ENCODE measurements around the gene CMTM2.
"Not testable (repeated sequence)": the region's sequence is repeated elsewhere in the genome, so short reads cannot be mapped to it uniquely, and the experiment has no call there.

CMTM2 gene

DNA sequence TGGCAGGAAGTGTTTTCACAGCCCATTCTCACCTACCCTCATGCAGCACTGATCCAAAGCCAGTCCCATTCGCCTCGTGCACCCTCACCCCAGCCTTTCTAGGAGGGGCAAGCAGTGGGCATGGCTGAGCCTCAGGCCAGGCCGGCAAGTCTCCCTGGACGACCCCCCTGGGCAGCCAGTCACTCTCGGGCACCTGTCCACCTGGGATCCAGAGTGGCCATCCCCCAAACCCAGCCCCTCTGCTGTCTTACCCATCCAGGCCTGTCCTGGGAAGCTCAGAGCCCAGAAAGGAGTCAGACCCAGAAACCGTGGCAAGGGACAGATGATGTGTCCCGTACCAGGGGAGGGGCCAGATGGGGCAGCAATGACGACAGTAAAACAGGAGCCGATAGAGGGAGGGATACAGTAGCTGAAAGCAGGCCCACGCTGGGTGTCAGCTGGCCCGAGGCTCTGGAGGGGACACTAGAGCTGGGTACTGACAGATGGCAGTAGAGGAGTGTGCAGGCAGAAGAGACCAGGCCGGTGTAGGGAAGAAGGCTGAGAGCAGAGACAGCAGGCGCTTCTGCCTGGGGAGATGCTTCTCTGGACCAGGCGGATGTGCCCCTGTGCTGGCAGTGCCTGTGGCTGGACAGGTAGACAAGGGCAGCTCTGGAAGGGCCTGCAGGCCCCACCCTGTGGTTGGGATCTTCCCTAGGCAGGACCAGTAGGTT lies 31.0 kb downstream of the CMTM2 start:
- no peak for DNase-seq

DNA sequence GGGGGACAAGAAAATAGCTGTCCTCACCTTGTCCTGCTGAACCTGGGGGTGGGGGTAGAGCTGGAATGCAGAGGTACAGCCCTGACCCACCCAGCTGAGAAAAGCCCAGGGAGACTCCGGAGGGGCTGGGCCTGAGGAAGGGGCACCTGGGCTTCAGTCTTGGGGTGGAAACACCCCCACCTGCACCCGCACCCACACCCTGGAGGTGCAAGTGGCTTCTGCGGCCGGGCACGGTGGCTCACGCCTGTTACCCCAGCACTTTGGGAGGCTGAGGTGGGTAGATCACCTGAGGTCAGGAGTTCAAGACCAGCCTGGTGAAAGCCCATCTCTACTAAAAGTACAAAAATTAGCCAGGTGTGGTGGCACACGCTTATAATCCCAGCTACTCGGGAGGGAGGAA lies 32.6 kb downstream of the CMTM2 start:
- DNase-seq, result not testable (repeated sequence)

DNA sequence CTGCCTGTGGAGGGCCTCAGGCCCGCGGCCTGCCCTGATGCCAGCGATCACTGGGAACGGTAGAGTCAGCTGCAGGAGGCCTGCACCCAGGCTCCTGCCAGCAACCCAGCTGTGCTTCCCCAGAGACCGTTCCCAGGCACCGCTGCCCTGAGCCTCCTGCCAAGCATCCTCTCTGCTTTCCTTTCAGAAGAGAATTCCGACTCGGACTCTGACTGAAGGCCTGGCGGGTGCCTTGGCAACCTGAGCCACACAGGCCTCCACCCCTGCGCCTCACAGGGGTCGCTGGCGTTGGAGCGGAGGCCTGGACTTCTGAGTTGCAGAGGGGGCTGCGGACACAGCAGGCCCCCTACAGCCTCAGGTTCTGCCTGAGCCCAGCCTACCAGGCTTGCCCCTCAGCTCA lies 33.2 kb downstream of the CMTM2 start:
- DNase-seq, result no peak

DNA sequence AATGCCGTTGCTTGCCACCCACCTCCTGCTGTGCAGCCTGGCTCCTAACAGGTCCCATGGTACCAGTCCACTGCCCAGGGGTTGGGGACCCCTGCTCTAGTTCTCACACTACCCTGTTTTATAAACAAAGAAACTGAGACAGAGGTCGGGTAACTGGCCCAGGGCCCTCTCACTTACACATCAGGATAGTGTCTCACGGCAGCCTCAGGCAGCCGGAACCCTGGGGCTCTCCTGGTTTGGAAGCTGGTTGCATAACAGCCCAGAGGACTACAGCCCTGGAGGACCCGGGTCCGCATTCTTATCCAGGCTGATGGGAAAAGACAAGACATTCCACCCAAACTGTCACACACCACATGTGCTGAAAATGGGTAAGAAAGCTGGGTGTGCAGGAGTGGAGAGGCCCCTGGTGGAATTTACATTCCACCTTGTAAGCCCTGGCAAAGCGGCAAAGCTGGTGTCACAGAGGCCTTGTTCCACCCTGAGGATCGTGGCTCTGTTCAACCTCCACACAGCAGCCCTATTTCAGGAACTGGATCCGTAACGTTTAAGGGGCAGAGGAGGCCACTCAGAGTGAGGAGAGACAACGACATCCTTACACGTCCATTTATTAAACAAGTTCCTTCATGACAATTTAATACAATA lies 35.0 kb downstream of the CMTM2 start:
- no peak for DNase-seq

DNA sequence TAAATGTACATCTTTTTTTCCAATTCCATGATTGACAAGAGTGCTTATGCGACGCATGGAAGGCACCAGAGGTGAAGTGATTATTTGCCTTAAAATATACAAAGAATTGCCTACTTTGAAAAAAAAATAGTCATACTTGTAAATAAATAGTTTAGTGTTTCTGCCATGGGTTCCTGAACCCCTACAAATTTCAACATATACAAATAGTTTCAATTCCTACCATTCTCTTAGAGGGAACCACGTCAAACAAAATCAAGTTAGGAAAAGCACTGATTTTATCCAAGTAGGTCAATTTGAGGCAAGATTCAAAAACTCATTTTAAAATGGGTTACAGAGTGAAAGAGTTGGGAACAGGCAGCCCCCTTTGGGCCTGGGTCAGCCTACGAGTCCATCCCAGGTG lies 36.9 kb downstream of the CMTM2 start:
- DNase-seq, result no peak

DNA sequence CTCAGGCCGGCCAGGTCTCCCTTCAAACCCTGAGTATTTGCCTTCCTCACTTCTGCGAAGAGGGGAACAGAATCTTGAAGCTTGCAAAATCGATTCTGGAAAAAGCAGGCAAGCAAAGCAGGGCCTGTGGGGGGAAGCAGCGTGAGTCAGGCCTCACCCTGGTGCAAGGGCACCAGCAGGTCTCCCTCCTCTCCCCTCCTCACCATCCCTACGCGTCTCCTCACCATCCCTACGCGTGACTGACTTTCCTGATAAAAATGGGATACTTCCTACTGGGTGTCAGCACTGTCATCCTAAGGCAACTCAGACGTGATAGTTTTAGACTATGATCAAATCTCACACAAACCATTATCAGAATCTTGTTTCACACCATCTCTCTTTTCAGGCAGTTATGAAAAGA lies 37.3 kb downstream of the CMTM2 start:
- DNase-seq, result no peak

DNA sequence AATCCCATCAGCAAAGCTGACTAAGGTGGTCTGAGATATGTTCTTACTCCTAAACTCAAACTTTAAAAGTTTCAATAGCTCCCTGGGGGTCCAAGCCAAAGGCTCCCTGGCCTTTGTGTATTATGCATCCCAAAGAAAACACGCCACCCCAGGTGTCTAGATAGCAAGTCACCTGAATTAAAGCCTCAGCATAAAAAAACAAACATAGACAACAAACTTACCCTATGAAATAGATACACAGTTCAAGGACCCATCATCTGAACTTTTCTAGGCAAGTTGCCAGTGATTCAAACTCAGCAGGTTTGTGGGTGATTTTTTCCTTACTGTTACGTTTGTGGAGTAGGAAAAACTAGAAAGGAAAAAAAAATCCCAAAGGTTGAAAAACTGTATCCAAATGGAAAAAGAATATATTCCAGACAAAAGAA lies 37.8 kb downstream of the CMTM2 start:
- no peak for DNase-seq

DNA sequence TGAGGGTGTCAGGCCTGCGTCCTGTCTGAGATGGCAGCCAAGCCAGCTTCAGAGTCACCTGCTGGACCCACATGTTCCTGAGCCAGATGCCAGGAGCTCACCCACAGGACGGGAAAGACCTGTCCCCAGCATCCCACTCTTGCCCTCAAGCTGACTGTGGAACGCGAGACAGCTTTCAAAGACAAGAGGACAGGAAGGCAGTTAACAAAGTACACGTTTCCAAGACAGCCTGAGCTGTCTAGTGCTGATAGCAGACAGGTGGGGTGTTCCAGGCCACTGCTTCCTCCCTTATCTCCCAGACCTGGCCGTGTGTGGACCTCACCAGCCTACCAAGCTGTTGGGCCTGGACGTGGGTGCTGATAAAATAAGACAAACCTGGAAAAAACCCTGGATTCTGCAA lies 38.5 kb downstream of the CMTM2 start:
- DNase-seq, result no peak

DNA sequence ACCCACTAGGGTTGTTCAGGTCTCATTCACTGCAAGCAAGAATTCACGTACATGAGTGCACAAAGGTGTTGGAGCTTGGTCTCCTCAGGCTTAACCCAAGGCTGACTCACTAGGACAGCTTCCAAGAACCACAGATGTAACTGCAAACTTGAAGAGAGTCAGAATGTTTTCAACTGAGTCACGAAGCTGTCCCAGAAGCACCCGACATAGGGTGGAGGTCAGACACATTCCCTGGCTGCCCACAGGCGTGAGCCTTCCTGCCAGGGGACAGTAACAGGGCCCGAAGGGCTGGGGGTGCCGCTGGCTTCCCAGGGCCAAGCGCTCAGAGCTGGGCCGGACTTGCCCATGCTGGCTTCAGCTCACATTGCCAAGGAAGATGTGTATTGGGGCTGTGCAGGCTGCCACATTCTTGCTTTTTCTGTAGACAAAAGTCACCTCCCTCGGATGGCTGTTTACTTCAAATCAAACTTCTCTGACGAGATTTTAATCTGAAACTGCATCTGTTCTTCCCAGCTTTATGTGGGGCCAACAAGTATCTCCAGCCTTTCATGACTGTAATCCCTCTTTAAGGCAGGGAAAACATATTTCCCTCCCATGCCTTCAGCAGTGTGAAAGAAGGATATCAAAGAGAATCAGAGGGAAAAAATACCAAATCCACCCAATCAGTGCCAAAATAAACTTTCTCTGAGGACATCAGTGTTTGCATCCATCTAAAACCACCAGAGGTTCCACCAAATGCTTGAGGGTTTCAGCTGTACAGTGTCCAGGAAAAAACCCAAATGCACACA lies 39.5 kb downstream of the CMTM2 start:
- DNase-seq, result no peak

DNA sequence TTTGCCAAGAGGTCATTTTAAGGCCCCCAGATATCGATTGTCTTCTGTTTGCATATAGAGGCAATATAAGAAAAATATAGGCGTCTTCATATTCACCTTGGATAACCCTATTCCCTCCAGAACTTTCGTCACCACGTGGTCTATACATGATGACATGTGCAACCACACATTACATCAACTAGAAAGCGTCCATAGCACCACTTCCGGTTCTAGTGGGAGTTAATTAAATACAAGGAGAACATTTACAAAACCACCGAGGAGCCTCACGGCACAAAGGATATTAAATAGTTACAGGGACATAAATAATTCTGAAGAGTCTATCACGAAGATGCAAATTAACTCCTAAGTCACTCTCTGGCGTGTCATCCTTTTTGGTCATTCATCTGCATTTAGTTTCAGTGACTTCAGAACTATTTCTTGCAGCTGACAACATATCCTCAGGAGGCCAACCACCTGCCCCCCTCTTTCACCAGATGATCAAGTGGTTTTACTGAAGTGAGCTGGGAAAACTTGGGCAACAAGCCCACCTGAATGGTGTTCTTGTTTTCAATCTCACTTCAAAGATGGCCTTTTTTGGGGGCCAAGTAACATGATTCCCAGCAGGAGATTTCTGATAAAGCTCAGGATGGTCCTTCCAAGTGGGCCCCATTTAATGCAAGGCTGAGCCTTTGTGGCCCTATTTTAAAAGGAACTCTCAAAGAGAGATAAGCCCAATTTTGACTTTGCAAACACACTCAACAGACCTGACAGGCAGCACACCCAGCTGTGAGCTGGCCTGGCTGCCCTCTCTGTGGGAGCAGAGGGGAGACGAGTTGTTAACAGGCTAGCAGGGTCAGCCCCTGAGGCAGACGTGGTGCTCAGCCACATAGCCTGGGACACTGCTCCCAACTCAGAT lies 40.5 kb downstream of the CMTM2 start:
- DNase-seq, result no peak

DNA sequence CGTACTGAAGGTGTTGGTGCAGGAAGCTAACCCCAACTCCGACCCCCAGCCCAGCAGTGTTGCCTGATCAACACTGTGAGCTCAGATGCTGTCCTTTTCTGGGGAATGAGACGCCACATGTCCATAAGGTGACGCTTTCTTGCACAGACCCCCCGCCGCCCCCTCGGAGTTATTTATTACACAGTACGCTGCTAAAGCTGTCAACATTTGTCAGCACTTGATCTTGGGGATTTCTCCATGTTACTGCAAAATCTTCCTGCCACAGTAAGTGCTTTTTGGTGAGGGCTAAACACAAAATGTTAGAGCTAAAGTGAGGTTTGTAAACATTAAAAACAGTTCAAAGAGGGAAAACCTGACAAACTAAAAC lies 41.1 kb downstream of the CMTM2 start:
- DNase-seq, result no peak

DNA sequence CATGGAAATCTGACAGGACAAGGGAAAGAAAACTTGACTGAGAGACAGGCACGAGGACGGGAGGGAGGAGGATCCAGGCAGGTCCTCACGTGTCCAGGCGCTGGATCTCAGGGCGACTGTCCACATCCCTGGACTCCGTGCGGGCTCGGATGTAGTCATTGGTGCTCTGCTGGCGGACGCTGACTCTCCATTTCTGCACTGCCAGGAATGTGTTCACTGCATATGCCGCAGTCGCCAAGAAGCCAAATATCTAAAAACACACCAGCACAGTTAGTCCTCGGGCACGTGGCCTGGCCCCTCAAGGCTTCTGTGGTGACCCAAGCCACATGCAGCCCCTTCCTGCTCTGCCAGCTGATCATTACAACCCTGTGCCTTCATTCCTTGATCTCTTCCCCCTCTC lies 42.7 kb downstream of the CMTM2 start:
- DNase-seq, result no peak

DNA sequence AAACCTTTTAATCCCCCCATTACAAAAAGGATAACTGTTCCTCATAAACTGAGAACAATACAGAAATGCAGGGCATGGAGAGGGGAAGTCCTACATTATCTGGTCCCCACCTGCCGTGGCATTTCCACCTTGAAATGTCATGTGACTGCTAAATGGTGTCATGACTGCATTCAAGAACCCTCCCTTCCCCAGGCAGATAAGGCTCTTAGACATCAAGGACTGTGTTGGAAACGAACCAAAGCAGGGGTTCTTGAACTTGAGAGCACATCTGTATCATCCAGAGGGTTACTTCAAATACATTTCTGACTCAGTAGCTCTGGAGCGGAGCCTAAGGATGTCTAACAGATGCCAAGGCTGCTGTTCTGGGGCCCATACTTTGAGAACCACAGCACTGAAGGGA lies 43.6 kb downstream of the CMTM2 start:
- no peak for DNase-seq

DNA sequence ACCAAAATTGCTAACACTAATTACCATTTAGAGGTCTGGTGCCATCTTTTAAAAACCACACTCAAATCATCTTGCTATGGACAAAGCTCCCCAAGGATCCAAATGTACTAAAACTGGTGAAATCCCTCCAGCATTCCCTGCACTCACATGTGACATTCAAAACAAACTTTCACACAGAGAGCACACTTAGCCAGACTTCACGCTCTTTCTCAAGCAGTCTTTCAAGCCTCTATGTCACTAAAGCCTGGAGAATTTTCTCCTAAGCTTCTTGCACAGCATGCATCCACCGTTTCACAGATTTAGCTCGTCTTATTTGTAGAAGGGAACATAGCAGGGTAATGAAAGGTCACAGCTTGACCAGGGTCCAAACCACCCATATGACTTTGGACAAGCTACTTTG lies 44.5 kb downstream of the CMTM2 start:
- DNase-seq, result no peak

DNA sequence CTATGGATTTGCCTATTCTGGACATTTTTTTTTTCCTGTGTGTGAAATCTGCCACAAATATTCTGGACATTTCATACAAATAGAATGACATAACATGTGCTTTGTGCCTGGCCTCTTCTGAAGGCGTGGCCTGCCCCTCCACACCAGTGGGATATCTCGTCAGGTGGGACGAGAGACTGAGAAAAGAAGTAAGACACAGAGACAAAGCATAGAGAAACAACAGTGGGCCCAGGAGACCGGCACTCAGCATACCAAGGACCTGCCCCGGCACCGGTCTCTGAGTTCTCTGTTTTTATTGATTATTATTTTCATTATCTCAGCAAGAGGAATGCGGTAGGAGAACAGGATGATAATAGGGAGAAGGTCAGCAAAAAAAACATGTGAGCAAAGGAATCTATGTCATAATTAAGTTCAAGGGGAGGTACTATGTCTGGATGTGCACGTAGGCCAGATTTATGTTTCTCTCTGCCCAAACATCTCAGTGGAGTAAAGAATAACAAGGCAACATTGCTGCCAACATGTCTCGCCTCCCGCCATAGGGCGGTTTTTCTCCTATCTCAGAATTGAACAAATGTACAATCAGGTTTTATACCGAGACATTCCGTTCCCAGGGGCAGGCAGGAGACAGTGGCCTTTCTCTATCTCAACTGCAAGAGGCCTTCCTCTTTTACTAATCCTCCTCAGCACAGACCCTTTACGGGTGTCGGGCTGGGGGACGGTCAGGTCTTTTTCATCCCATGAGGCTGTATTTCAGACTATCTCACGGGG lies 48.5 kb downstream of the CMTM2 start:
- DNase-seq, result not testable (repeated sequence)

DNA sequence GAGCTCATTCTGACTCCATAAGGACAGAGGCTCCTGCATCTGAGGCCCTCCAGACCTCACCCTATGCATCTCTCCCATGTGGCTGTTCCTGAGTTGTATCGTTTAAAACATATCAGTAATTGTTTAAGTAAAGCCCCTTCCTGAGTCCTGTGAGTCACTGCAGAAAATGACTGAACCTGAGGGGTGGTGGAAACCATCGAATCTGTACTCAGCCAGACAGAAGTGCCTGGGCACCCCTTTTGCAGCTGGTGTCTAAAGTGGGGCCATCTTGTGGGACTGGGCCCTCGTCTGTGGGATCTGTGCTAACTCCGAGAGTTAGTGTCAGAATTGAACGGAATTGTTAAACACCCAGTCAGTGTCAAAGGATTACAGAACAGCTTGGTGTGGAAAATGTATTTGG lies 50.6 kb downstream of the CMTM2 start:
- DNase-seq, result no peak

DNA sequence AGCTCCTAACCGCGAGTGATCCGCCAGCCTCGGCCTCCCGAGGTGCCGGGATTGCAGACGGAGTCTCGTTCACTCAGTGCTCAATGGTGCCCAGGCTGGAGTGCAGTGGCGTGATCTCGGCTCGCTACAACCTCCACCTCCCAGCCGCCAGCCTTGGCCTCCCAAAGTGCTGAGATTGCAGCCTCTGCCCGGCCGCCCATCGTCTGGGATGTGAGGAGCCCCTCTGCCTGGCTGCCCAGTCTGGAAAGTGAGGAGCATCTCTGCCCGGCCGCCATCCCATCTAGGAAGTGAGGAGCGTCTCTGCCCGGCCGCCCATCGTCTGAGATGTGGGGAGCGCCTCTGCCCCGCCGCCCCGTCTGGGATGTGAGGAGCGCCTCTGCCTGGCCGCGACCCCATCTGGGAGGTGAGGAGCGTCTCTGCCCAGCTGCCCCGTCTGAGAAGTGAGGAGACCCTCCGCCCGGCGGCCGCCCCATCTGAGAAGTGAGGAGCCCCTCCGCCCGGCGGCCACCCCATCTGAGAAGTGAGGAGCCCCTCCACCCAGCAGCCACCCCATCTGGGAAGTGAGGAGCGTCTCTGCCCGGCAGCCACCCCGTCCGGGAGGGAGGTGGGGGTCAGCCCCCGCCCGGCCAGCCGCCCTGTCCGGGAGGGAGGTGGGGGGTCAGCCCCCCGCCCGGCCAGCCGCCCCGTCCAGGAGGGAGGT lies 51.4 kb downstream of the CMTM2 start:
- DNase-seq, result not testable (repeated sequence)

DNA sequence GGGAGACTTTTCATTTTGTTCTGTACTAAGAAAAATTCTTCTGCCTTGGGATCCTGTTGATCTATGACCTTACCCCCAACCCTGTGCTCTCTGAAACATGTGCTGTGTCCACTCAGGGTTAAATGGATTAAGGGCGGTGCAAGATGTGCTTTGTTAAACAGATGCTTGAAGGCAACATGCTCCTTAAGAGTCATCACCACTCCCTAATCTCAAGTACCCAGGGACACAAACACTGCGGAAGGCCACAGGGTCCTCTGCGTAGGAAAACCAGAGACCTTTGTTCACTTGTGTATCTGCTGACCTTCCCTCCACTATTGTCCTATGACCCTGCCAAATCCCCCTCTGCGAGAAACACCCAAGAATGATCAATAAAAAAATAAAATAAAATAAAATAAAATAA lies 52.3 kb downstream of the CMTM2 start:
- DNase-seq, result not testable (repeated sequence)

DNA sequence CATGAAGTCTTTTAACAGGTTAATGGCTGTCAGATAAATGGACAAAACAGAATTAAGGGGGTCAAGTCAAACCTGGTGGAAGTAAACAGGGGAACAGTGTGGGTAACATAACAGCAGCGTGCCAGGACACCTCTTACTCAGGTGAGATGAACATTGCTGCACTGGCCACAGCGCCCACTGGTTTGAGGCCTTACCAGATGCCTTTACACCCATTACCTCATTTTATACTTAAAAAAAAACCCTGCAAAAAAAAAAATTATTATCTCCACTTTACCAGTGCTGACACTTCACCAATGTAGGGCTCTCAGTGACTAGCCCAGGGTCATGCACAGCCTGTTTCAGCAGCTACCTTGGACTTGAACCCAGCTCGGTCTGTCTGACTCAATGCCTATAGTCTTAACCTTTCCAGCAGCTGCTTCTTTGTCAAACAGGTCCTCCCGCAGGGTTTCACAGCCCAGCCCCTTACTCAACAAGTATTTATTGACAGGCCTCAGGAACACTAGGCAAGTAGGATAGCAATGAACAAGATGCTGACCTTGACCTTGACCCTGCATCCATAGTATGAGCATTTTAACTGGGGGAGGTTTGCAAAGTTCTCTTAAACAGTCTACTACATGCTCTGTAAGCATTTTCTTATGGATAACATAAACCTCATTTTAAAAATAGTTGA lies 55.4 kb downstream of the CMTM2 start:
- DNase-seq, result no peak

DNA sequence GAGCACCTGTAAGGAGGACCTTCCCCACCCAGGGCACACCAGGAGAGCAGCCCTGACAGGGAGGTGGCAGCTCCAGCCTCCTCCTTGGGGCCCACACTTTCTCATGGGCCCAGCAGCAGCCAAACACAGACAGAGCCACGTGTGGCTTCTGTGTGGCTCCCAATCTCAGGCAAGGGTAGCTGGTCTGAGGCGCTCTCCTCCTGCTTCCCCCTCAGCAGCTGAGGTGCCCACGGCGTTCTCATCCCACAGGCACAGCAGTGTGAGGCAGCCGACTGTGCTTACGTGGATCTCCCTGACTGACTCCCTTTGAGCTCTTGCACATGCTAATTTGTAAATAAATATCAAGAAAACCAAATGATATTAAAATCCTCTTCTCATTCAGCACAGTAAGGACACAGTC lies 56.1 kb downstream of the CMTM2 start:
- DNase-seq, result no peak

DNA sequence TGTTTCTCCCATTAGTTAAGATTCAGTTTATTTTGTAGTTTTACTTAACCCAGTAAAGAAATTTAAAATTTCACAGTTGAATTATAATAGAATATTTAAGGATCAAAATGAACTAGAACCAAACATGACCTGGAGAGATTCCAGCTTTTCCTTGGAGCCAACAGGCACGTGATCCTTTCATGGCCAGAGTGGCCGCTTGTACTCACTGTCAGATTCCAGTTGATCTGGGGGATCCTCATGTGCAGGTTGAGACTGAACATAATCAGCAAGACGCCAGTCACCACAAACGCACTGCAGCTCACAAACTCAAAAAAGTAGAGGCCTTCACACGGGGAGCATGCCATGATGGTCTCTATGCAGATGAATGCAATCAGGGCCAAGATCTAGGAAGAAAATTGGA lies 56.9 kb downstream of the CMTM2 start:
- no peak for DNase-seq

All from activated naive CD4-positive, alpha-beta T cell treated with anti-CD3 and anti-CD28 coated beads, Interleukin-2, amount 50 U/mL, for 16 hours (primary cell).